B cell (primary cell): ENCODE data around the gene INTS7.

Experiments used
- CTCF ChIP-seq: fragments of 200-600 bp; IDR thresholded peaks from one replicate; pipeline ENCODE4 v1.8.0; 2022; ENCODE audit warnings: antibody characterized with exemption, mild to moderate bottlenecking
- EZH2 ChIP-seq: IDR thresholded peaks from 2 replicates; pipeline ENCODE4 v1.6.1; 2012; ENCODE audit warnings: borderline replicate concordance, low read depth, mild to moderate bottlenecking, moderate library complexity, low read length; ENCODE audit not compliant: insufficient read depth, poor library complexity, severe bottlenecking

GRCh38 chr1:211896958-211897357, 138.4 kb downstream of the INTS7 start:
- TF ChIP-seq CTCF (no peak), EZH2 (no peak)
